IMR-90 (cell line): ENCODE results near the gene TMEM107. TPM values are rescaled to one million over a fixed set of nuclear protein-coding genes. Genes with fewer than 3 reads are reported as not detected.

Experiments
- ATAC-seq: fragments of 200-7000 bp; cut with Tn5 transposase; 2 replicates; pipeline ENCODE4 v1.9.1; 2020; ENCODE audit warnings: low read depth, mild to moderate bottlenecking, moderate library complexity
- BruUV-seq: library from RNA; stranded (reverse); fragments of 400-500 nt; replicated peaks from 2 replicates; lab custom pipeline; 2021; lab: Mats Ljungman, UMichigan
- CTCF ChIA-PET: fragments of 300-600 bp; formaldehyde crosslinking; extraction: SDS; loops from one replicate; lab custom pipeline; 2021; ENCODE audit warnings: antibody characterized with exemption; lab: Yijun Ruan, JAX
- POLR2A ChIA-PET: fragments of 300-600 bp; sonication (Branson Sonifier 250); formaldehyde crosslinking; loops from one replicate; lab custom pipeline; 2022; ENCODE audit warnings: antibody characterized with exemption; ENCODE audit not compliant: unreplicated experiment; lab: Charles Lee
- DNase-seq: peaks from one replicate; pipeline ENCODE4 v3.0.0; 2013
- H2AFZ ChIP-seq: replicated peaks from 2 replicates; pipeline ENCODE3; 2013; ENCODE audit warnings: low read length, mild to moderate bottlenecking; ENCODE audit not compliant: poor library complexity
- H2AK5ac ChIP-seq: 2 replicates; pipeline ENCODE4 v1.6.1; 2013; ENCODE audit warnings: low read depth, low read length, inconsistent platforms
- H2AK9ac ChIP-seq: replicated peaks from 2 replicates; pipeline ENCODE3; 2013; ENCODE audit warnings: mild to moderate bottlenecking, low read depth, low read length, moderate library complexity; ENCODE audit not compliant: poor library complexity
- H2BK120ac ChIP-seq: 2 replicates; pipeline ENCODE4 v1.6.1; 2013; ENCODE audit warnings: low read depth, low read length, inconsistent platforms
- H2BK15ac ChIP-seq: 3 replicates; pipeline ENCODE4 v1.6.1; 2013; ENCODE audit warnings: low read depth, low read length, inconsistent platforms
- H2BK20ac ChIP-seq: 2 replicates; pipeline ENCODE4 v1.6.1; 2013; ENCODE audit warnings: low read depth, mild to moderate bottlenecking, inconsistent platforms, low read length, moderate library complexity
- H2BK5ac ChIP-seq: 2 replicates; pipeline ENCODE4 v1.6.1; 2013; ENCODE audit warnings: mild to moderate bottlenecking, low read depth, low read length, inconsistent platforms; ENCODE audit not compliant: poor library complexity, severe bottlenecking
- H3K14ac ChIP-seq: replicated peaks from 2 replicates; pipeline ENCODE4 v1.6.1; 2013; ENCODE audit warnings: low read depth, low read length, inconsistent platforms
- H3K18ac ChIP-seq: 2 replicates; pipeline ENCODE4 v1.6.1; 2013; ENCODE audit warnings: low read depth, low read length, control low read depth
- H3K23ac ChIP-seq: 2 replicates; pipeline ENCODE4 v1.6.1; 2013; ENCODE audit warnings: low read depth, low read length, inconsistent platforms
- H3K27ac ChIP-seq: 2 replicates; pipeline ENCODE4 v1.5.1; 2013; ENCODE audit warnings: mild to moderate bottlenecking, control low read depth, low read length; ENCODE audit not compliant: insufficient read depth
- H3K27me3 ChIP-seq: 2 replicates; pipeline ENCODE4 v1.6.1; 2013; ENCODE audit warnings: low read length; ENCODE audit not compliant: control insufficient read depth, insufficient read depth
- H3K36me3 ChIP-seq: 2 replicates; pipeline ENCODE4 v1.6.1; 2013; ENCODE audit warnings: low read length, mixed read lengths; ENCODE audit not compliant: control insufficient read depth, insufficient read depth
- H3K4ac ChIP-seq: 2 replicates; pipeline ENCODE4 v1.6.1; 2013; ENCODE audit warnings: low read depth, low read length, inconsistent platforms
- H3K4me1 ChIP-seq: 2 replicates; pipeline ENCODE4 v1.6.1; 2013; ENCODE audit warnings: low read length, mixed read lengths; ENCODE audit not compliant: control insufficient read depth, insufficient read depth
- H3K4me2 ChIP-seq: 2 replicates; pipeline ENCODE4 v1.6.1; 2013; ENCODE audit warnings: low read depth, mild to moderate bottlenecking, control low read depth, low read length, moderate library complexity
- H3K4me3 ChIP-seq: 2 replicates; pipeline ENCODE4 v1.5.1; 2013; ENCODE audit warnings: low read depth, mild to moderate bottlenecking, control low read depth, low read length, moderate library complexity; ENCODE audit not compliant: insufficient read depth
- H3K56ac ChIP-seq: 2 replicates; pipeline ENCODE4 v1.6.1; 2013; ENCODE audit warnings: low read length, inconsistent platforms; ENCODE audit not compliant: insufficient read depth; ENCODE audit errors: extremely low read depth
- H3K79me1 ChIP-seq, 2 experiments: 2 replicates each; pipeline ENCODE4 v1.6.1; 2013; ENCODE audit warnings: low read length in 2 of 2, inconsistent platforms in 1 of 2, low read depth in 1 of 2
- H3K9ac ChIP-seq: 2 replicates; pipeline ENCODE4 v1.6.1; 2013; ENCODE audit warnings: low read depth, low read length, control low read depth
- H3K9me1 ChIP-seq: 2 replicates; pipeline ENCODE4 v1.6.1; 2013; ENCODE audit warnings: low read length, inconsistent platforms; ENCODE audit not compliant: insufficient read depth
- H3K9me3 ChIP-seq: 2 replicates; pipeline ENCODE4 v1.6.1; 2013; ENCODE audit warnings: low read length; ENCODE audit not compliant: control insufficient read depth, insufficient read depth
- H4K20me1 ChIP-seq: 2 replicates; pipeline ENCODE4 v1.6.1; 2013; ENCODE audit warnings: low read length, inconsistent platforms; ENCODE audit not compliant: insufficient read depth
- H4K5ac ChIP-seq: 2 replicates; pipeline ENCODE4 v1.6.1; 2013; ENCODE audit warnings: mild to moderate bottlenecking, low read depth, low read length, control low read depth
- H4K8ac ChIP-seq, 2 experiments: 2 replicates each; pipeline ENCODE4 v1.6.1; 2013; ENCODE audit warnings: low read depth in 2 of 2, low read length in 2 of 2, control low read depth in 1 of 2, inconsistent platforms in 1 of 2
- H4K91ac ChIP-seq: 2 replicates; pipeline ENCODE4 v1.6.1; 2013; ENCODE audit warnings: low read depth, low read length, inconsistent platforms; ENCODE audit not compliant: insufficient read depth
- CEBPB ChIP-seq: IDR thresholded peaks from 2 replicates; pipeline ENCODE4 v1.6.1; 2012; ENCODE audit warnings: low read depth, low read length, improper control_type of control experiment
- NFE2L2 ChIP-seq: fragments of 150-350 bp; IDR thresholded peaks from 2 replicates; pipeline ENCODE4 v1.6.1; 2016; ENCODE audit warnings: low read depth, mild to moderate bottlenecking, low read length
- RAD21 ChIP-seq: IDR thresholded peaks from 2 replicates; pipeline ENCODE4 v1.6.1; 2012; ENCODE audit warnings: low read length, improper control_type of control experiment
- WGBS, 2 experiments: methylation state at CpG; one replicate each; pipeline versions ENCODE4 v1.1.5 to v1.1.7; 2013; ENCODE audit warnings: missing lambda C conversion rate in 2 of 2; ENCODE audit not compliant: insufficient read length in 1 of 2; ENCODE audit errors: extremely low coverage in 2 of 2; 5-methylcytosine and 5-hydroxymethylcytosine counted together
- dilution Hi-C: fragments of 300-500 bp; cut with HindIII; formaldehyde crosslinking; loops from one replicate; pipeline ENCODE4 v1.14.3; 2018; ENCODE audit warnings: low sequenced_read_pairs; ENCODE audit not compliant: unreplicated experiment
- in situ Hi-C: fragments of 300-500 bp; cut with MboI; formaldehyde crosslinking; loops from 3 replicates; pipeline ENCODE4 v1.14.3; 2019; ENCODE audit warnings: low sequenced_read_pairs, inconsistent platforms, mixed read lengths
- intact Hi-C: fragments of 100-400 bp; cut with micrococcal nuclease; formaldehyde crosslinking; loops from 2 replicates; pipeline ENCODE4 v1.10.0; 2022
- polyA plus RNA-seq, 3 experiments: library from polyadenylated mRNA; depleted of rRNA; stranded (reverse); fragments of >200 nt; gene quantifications; 2 replicates each; pipeline ENCODE4 v1.2.3, GENCODE V29; 2012; ENCODE audit warnings: low replicate concordance in 1 of 3
- total RNA-seq: library from RNA; depleted of rRNA; stranded (reverse); fragments of >200 nt; gene quantifications from 2 replicates; pipeline ENCODE4 v1.2.3, GENCODE V29; 2012

Gene TMEM107
- total and polyA plus RNA-seq, 2 of the 4 experiments (the other 2 are of a cell fraction) = 12.9 to 14.3 TPM

DNA sequence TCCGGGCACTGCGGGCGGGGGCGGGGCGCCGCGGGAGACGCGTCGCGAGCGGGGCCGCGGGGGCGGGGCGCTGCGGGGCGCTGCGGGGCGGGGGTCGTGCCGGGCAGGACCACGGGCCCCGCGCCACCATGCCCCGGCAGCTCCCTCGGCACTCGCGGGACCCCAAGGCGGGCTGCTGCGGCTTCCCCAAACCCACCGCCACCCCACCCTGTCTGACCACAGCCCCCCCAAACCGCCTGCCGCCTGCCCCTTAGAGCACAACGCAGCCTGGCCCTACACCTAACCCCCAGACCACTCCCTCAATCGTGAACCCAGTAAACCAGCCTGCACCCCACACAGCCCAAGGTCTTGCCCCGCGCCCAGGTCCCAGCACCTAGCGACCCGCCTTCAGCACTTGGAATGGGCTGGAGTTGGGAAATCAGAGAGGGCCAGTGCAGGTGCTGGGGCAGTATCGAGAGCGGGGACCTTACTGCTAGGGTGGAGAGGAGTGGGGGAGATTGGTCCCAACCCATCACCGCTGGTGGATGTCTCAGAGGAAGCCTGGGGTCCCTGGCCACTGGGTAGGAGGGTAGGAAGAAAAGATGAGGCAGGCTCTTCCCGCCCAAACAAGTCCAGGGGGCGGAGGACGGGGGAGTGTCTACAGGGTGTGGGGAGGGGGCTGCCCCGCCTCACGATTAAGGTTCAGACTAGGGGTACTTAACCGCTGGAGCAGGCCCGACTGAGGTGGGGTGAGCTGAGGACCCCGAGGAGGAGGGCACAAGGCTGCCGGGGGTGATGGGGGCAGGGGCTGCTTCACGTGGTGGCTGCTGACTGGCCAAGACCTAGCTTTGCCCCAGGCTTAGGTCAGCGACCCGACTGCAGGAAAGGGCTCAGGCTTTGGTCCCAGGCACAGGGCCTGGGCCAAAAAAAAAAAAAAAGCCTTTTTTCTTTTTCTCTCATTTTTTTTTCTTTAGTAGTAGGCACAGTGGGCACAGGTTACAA is 12.9 kb downstream of the TMEM107 start:
- Histone ChIP-seq H2BK15ac (peak overlapping the region; percentile 15; the same call in 1 of the 3 replicates), H4K8ac (peak overlapping the region; percentile 93 to 98), H2BK20ac (peak overlapping the region; percentile 3; the same call in 1 of the 2 replicates), H3K4me3 (peak overlapping the region; percentile 99), H3K4me1 (peaks cover 26% of the 10 kb centered on the region), H3K4me2 (peak overlapping the region; percentile 96), H3K27me3 (no peaks in the 10 kb centered on the region), H4K20me1 (peaks cover 14% of the 10 kb centered on the region), H3K9me3 (no peaks in the 10 kb centered on the region), H3K36me3 (peaks cover 15% of the 10 kb centered on the region), H2AK9ac (peak overlapping the region; percentile 96), H3K27ac (peak overlapping the region; percentile 78), H4K91ac (peak overlapping the region; percentile 91), H4K5ac (peak overlapping the region; percentile 99), H2AFZ (peak overlapping the region; percentile 97), H3K9ac (peak overlapping the region; percentile 85), H3K56ac (peak overlapping the region; percentile 8; the same call in 1 of the 2 replicates), H2AK5ac (peak overlapping the region; percentile 68), H3K4ac (peak overlapping the region; percentile 86), H3K18ac (peak overlapping the region; percentile 89), H2BK120ac (peak overlapping the region; percentile 50), H2BK5ac (peak overlapping the region; percentile 85), H3K79me1 (peaks cover 21 to 38% of the 10 kb centered on the region in 2 experiments), H3K14ac (peak overlapping the region; percentile 64), H3K9me1 (peaks cover 7% of the 10 kb centered on the region), H3K23ac (peak overlapping the region; percentile 33)
- 4% methylated on average over 32 of the region's 55 CpGs; no CpG with 5 or more reads in 1 of the 2 experiments for WGBS, 2 experiments
- TF ChIP-seq NFE2L2 (no peak), CEBPB (peak; percentile 60), RAD21 (no peak)
- POLR2A ChIA-PET = no interaction called here
- BruUV-seq = no TSS peak
- ATAC-seq (peak; percentile 16), DNase-seq (no peak)
- intact Hi-C loops = no loop called here
- dilution Hi-C loops = no loop called here
- CTCF ChIA-PET = no interaction called here
- in situ Hi-C loops = loop anchor here (25.0 kb wide), 1 partner anchor 926 kb away; the partner anchor contains the start of genes DVL2, GABARAP and PHF23
